22Rv1 (cell line): ENCODE measurements around the gene CYTIP.

Source experiments
- H3K27ac ChIP-seq: fragments of 450-650 bp; 2 replicates; pipeline ENCODE4 v1.5.1; 2017
- CTCF ChIP-seq: fragments of 450-650 bp; IDR thresholded peaks from 2 replicates; pipeline ENCODE4 v1.5.1; 2017; ENCODE audit warnings: mild to moderate bottlenecking
- ZFX ChIP-seq: fragments of 450-650 bp; IDR thresholded peaks from 2 replicates; pipeline ENCODE4 v1.6.1; 2017; ENCODE audit warnings: antibody characterized with exemption, borderline replicate concordance

Gene CYTIP

GRCh38 chr2:157441072-157441454, 2.8 kb downstream of the CYTIP start:
- no peak overlapping the region for H3K27ac ChIP-seq
- TF ChIP-seq CTCF (no peak), ZFX (no peak)

- no peak for TF ChIP-seq ZFX
- no peak overlapping the region for H3K27ac ChIP-seq
These were observed 3.4 kb downstream of the CYTIP start for GRCh38 chr2:157440404-157441071.

GRCh38 chr2:157439824-157440186, 4.1 kb downstream of the CYTIP start:
- TF ChIP-seq ZFX (no peak), CTCF (no peak)
- no peak overlapping the region for H3K27ac ChIP-seq

- no peak for TF ChIP-seq ZFX
- TF ChIP-seq CTCF = no peak
- H3K27ac ChIP-seq = no peak overlapping the region
These were observed 4.7 kb downstream of the CYTIP start for GRCh38 chr2:157438863-157439823.

- no peak overlapping the region for H3K27ac ChIP-seq
- TF ChIP-seq CTCF (no peak), ZFX (no peak)
These were observed 10.5 kb downstream of the CYTIP start for GRCh38 chr2:157433394-157433793.

GRCh38 chr2:157432475-157433106, 11.3 kb downstream of the CYTIP start:
- TF ChIP-seq ZFX = no peak
- TF ChIP-seq CTCF = no peak
- H3K27ac ChIP-seq = no peak overlapping the region

GRCh38 chr2:157431176-157431575, 12.7 kb downstream of the CYTIP start:
- H3K27ac ChIP-seq = no peak overlapping the region
- TF ChIP-seq ZFX (no peak), CTCF (no peak)
